ENCODE data around the gene NUDT5.

Gene NUDT5

GRCh38 chr10:12160664-12161063 is 35.0 kb downstream of the NUDT5 start:
- no peak for DNase-seq

- no peak for DNase-seq
Observed at GRCh38 chr10:12158111-12158510, 37.6 kb downstream of the NUDT5 start.

GRCh38 chr10:12156367-12157123 is 39.1 kb downstream of the NUDT5 start:
- no peak for DNase-seq

DNA sequence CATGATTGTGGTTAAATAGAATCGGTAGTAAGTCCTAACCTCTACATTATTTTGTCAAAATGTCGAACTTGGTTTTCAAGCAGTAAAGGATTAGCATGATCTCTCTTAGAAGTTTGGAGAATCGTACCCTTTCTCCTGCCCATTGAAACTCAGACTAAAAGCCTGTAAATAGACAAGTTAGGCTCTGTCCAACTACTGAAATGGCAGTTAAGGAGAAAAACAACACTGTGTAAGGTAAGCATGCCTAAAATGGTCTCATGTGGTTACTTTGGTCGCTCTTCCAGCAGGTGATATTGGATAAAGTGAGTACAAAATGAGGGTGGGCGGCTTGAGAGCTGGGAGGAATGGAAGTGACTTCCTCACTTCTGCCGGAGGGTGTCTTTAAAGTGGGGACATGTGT is 41.2 kb downstream of the NUDT5 start:
- DNase-seq = no peak

GRCh38 chr10:12150163-12150562 is 45.5 kb downstream of the NUDT5 start:
- no peak for DNase-seq

DNA sequence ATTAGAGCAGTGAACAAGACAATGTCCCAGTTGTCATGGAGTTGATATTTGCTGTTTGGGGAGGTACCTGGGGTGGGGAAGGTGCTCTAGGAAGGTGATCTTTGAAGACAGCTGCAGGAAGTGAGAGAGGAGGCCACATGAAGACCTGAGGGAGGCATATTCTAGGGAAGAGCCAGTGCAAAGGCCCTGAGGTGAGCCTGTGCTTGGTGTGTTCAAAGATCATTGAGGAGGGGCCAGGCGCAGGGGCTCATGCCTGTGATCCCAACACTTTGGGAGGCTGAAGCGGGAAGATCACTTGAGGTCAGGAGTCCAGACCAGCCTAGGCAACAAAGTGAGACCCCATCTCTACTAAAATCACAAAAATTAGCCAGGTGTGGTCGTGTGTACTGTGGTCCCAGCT is 51.2 kb downstream of the NUDT5 start:
- DNase-seq = no peak

DNA sequence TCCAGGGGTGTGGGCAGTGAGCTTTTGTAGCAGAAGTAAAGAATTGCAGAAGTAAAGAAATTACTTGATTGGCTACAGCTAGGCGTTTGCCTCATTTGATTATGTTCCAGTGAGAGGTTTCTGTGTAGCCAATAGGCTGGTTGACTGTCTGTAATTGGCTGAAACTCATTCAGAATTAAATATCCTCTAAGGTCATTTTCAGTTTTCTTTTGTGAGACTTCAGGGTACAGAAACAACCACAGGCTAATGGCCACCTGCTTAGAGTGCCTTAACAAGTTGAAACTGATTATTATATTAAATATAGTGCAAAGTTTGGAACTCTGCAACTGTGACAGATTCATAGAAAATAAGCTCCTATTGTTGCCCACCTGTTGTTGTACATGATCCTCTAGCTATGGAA is 55.7 kb downstream of the NUDT5 start:
- no peak for DNase-seq

DNA sequence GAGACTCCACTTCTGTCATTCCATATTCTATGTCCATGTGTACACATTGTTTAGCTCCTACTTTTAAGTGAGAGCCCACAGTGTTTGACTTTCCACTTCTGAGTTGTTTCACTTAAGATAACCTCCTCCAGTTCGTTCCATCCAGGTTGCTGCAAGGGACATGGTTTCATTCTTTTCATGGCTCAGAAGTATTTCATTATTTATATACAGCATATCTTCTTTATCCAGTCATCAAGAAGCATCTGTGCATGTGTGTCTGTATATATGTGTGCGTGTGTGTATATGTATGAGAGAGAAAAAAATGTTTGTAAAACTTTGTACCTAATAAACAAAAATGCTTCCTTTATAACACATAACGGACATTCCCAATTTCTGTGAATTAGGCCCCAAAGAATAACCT is 60.1 kb downstream of the NUDT5 start:
- DNase-seq = no peak

DNA sequence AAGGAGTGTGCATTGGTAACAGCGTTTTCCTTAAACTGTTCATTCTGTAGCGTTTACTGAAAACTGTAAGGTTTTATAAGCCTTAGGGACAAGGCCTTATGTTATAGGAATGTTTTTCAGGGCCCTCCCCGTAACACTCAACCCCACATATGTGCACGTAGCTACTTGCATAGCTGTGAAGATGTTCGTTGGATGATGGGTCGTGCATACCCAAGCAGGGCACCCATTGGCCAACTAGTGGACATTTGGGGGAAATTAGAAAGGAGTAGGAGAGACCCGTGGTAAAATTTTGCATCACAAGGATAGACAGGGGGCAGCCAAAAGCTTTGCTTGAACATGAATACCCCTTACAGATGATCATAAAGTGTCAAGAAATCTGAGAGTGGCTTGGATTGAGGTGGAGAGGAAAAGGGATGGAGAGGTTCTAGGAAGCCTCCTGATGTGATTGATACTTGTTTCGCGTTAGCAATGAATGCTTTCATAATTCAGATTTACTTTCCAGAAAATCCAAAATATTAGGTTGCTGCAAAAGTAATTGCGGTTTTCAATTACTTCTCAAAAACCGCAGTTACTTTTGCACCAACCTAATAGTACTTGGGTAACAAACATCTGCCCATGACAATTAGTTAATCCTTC is 65.3 kb downstream of the NUDT5 start:
- DNase-seq = peak; percentile 54

DNA sequence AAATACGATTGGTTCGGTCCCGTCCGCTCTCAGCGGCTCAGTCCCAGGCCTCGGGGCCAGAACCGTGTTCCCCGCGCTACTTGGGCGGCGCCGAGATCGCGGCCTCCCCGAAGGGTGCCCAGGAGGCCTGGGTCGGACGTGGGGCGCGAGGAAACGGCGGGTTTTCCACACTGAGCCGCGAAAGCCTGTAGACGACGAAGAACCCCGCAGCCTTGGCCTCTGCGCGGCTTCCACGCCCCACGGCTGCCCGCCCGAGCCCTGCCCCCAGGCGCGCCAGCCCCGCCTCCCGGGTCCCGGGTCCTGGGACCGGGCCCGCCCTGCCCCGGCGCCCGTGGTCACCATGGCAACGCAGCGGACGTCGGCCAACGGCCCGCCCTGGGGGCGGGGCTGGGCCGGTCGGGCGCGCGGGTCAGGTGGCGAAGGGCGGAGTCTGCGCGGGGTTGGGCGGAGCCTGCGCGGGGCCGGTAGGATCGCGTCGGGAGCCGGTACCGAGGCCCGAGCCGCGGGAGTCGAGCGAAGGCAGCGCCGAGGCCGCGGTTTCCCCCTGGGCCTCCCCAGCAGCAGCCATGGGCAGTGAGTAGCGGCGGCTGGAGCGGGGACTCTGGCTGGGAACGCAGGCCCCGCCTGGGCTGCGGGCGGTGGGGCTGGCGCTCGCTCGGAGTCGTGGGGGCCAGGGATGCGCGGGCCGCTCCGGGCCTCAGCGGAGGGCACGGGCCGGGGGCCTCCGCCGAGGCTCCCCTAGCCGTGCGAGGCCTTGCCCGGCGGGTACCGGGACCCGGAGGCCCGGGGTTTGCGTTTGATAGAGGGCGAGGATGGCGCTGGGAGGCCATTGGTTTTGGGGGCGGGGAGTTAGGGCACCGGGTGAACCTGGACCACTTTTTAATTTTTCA is 66.2 kb downstream of the NUDT5 start, which contains the start of gene SEC61A2:
SEC61A2 (plus strand) TSS at position 456 of the 890 bp plus-strand sequence; CDS start at position 567, 111 bp downstream.
- peak; percentile 95 for DNase-seq

DNA sequence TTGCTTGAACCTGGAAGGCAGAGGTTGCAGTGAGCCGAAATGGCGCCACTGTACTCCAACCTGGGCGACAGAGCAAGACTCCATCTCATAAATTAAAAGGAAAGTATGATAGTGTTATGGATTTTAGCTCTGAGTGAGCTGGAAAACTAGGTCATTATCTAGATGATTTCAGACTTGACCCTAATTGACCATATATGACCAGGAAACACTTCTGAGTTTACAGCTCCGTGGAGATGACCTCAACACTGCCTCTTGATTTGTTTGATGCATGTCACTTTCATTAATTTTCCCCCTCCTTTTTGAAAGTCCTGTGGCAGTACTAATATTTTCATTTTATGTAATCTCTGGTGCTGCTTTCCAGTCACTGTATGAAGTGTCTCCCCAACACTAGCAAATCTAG is 74.0 kb downstream of the NUDT5 start:
- no peak for DNase-seq

All from right hindlimb (tissue), 1 donor.